Keratinocyte (primary cell): ENCODE data around the gene TNIK. TPM values are rescaled to one million over a fixed set of nuclear protein-coding genes. Genes with fewer than 3 reads are reported as not detected.

Source experiments
- DNase-seq: peaks from one replicate; pipeline ENCODE4 v3.0.0-alpha.2; 2011; ENCODE audit warnings: low read depth, missing footprints, low spot score
- FAIRE-seq: peaks from 2 replicates; lab custom pipeline; 2011; peaks lifted over from hg19 to GRCh38; lab: Jason Lieb, UNC
- H2AFZ ChIP-seq: 2 replicates; pipeline ENCODE4 v1.6.0; 2012; ENCODE audit warnings: low read length, control low read depth, inconsistent platforms; ENCODE audit not compliant: control insufficient read depth
- H3K27ac ChIP-seq: 2 replicates; pipeline ENCODE4 v1.5.1; 2011; ENCODE audit warnings: low read length; ENCODE audit not compliant: control insufficient read depth, insufficient read depth
- H3K27me3 ChIP-seq: 3 replicates; pipeline ENCODE4 v1.6.0; 2011; ENCODE audit warnings: low read length; ENCODE audit not compliant: control insufficient read depth, insufficient read depth; ENCODE audit errors: extremely low read depth
- H3K36me3 ChIP-seq, 2 experiments: 2 replicates in 1 of 2; 3 replicates in 1 of 2; pipeline ENCODE4 v1.5.1; 2011; ENCODE audit warnings: low read length in 2 of 2, mild to moderate bottlenecking in 1 of 2; ENCODE audit not compliant: control insufficient read depth in 2 of 2, insufficient read depth in 2 of 2; ENCODE audit errors: extremely low read depth in 1 of 2
- H3K4me1 ChIP-seq: 3 replicates; pipeline ENCODE4 v1.5.1; 2011; ENCODE audit warnings: low read length; ENCODE audit not compliant: control insufficient read depth, insufficient read depth; ENCODE audit errors: extremely low read depth
- H3K4me2 ChIP-seq: 3 replicates; pipeline ENCODE4 v1.6.0; 2011; ENCODE audit warnings: low read depth, low read length; ENCODE audit not compliant: control insufficient read depth, insufficient read depth; ENCODE audit errors: extremely low read depth
- H3K4me3 ChIP-seq, 3 experiments: fragments of 200-600 bp in 1 of 3; sonication (generic) in 1 of 3; 2 replicates in 2 of 3; 3 replicates in 1 of 3; pipeline ENCODE4 v1.5.1; 2011 to 2016; ENCODE audit warnings: low read length in 3 of 3, mild to moderate bottlenecking in 3 of 3, control low read depth in 2 of 3, inconsistent platforms in 1 of 3, low read depth in 1 of 3, mixed read lengths in 1 of 3, mixed run types in 1 of 3, moderate library complexity in 1 of 3; ENCODE audit not compliant: control insufficient read depth in 2 of 3, insufficient read depth in 2 of 3; ENCODE audit errors: extremely low read depth in 1 of 3
- H3K79me2 ChIP-seq: 2 replicates; pipeline ENCODE4 v1.6.0; 2012; ENCODE audit warnings: low read length; ENCODE audit not compliant: control insufficient read depth, insufficient read depth
- H3K9ac ChIP-seq: 3 replicates; pipeline ENCODE4 v1.6.0; 2011; ENCODE audit warnings: low read length; ENCODE audit not compliant: control insufficient read depth, insufficient read depth; ENCODE audit errors: extremely low read depth
- H3K9me1 ChIP-seq: 3 replicates; pipeline ENCODE4 v1.6.0; 2011; ENCODE audit warnings: low read length; ENCODE audit not compliant: control insufficient read depth, insufficient read depth; ENCODE audit errors: extremely low read depth
- H3K9me3 ChIP-seq: 2 replicates; pipeline ENCODE4 v1.5.1; 2012; ENCODE audit warnings: low read depth, low read length; ENCODE audit not compliant: control insufficient read depth
- H4K20me1 ChIP-seq: 3 replicates; pipeline ENCODE4 v1.6.0; 2011; ENCODE audit warnings: low read length; ENCODE audit not compliant: control insufficient read depth, insufficient read depth; ENCODE audit errors: extremely low read depth
- EZH2 ChIP-seq: IDR thresholded peaks from one replicate; pipeline ENCODE4 v1.6.1; 2012; ENCODE audit warnings: inconsistent platforms, mild to moderate bottlenecking, low read length, moderate library complexity
- dilution Hi-C: fragments of 300-500 bp; cut with MboI; formaldehyde crosslinking; loops from one replicate; pipeline ENCODE4 v1.7.0; 2020; ENCODE audit warnings: low sequenced_read_pairs; ENCODE audit not compliant: extremely low pct_ligation_motif_present
- polyA plus RNA-seq, 5 experiments: library from polyadenylated mRNA; depleted of rRNA in 3 of 5; stranded (reverse) in 3 of 5; stranded (forward) in 1 of 5; unstranded in 1 of 5; fragments of >200 nt; gene quantifications; 1 replicate in 1 of 5; 2 replicates in 3 of 5; 3 replicates in 1 of 5; pipeline versions ENCODE4 v1.2.1 to v1.2.3, GENCODE V29; 2011 to 2012; ENCODE audit warnings: missing spikeins in 2 of 5, low read depth in 1 of 5, low replicate concordance in 1 of 5
- TF ChIP-seq, protein P1 (sequence below), 3 experiments: IDR thresholded peaks in 1 of 3; conservative IDR thresholded peaks in 1 of 3; optimal IDR thresholded peaks in 1 of 3; 2 replicates in 2 of 3; 3 replicates in 1 of 3; pipeline versions ENCODE3 to v1.5.1; 2011; ENCODE audit warnings: low read length in 3 of 3, mild to moderate bottlenecking in 3 of 3, moderate library complexity in 2 of 3, control low read depth in 1 of 3, inconsistent platforms in 1 of 3; ENCODE audit not compliant: insufficient read depth in 2 of 3; ENCODE audit errors: extremely low read depth in 1 of 3

Gene TNIK
- polyA plus RNA-seq, 1 donor (not counting 4 experiments of a cell fraction or from before 2014, with no cell fraction given): 4.4 TPM

GRCh38 chr3:171342783-171343420 is 117.3 kb downstream of the TNIK start:
- Histone ChIP-seq H3K9ac (no peak overlapping the region), H3K9me3 (no peaks in the 10 kb centered on the region), H2AFZ (no peak overlapping the region), H3K4me3 (no peak overlapping the region), H3K36me3 (no peaks in the 10 kb centered on the region), H3K27me3 (no peaks in the 10 kb centered on the region), H3K4me2 (no peak overlapping the region), H3K4me1 (peaks cover 10% of the 10 kb centered on the region), H4K20me1 (no peaks in the 10 kb centered on the region), H3K27ac (no peak overlapping the region), H3K79me2 (no peaks in the 10 kb centered on the region), H3K9me1 (no peaks in the 10 kb centered on the region)
- FAIRE-seq (no peak), DNase-seq (no peak)
- TF ChIP-seq, protein P1, sequence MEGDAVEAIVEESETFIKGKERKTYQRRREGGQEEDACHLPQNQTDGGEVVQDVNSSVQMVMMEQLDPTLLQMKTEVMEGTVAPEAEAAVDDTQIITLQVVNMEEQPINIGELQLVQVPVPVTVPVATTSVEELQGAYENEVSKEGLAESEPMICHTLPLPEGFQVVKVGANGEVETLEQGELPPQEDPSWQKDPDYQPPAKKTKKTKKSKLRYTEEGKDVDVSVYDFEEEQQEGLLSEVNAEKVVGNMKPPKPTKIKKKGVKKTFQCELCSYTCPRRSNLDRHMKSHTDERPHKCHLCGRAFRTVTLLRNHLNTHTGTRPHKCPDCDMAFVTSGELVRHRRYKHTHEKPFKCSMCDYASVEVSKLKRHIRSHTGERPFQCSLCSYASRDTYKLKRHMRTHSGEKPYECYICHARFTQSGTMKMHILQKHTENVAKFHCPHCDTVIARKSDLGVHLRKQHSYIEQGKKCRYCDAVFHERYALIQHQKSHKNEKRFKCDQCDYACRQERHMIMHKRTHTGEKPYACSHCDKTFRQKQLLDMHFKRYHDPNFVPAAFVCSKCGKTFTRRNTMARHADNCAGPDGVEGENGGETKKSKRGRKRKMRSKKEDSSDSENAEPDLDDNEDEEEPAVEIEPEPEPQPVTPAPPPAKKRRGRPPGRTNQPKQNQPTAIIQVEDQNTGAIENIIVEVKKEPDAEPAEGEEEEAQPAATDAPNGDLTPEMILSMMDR (optimal IDR thresholded peaks at IDR 0.05 in 1 of 3, IDR thresholded peaks at IDR 0.05 in 1 of 3, conservative IDR thresholded peaks at IDR 0.05 in 1 of 3; ENCODE audit: extremely low read depth in 1 of 3, insufficient read depth in 2 of 3, low read length in 3 of 3): no peak
- no peak for TF ChIP-seq EZH2
- dilution Hi-C loops: no loop called here

DNA sequence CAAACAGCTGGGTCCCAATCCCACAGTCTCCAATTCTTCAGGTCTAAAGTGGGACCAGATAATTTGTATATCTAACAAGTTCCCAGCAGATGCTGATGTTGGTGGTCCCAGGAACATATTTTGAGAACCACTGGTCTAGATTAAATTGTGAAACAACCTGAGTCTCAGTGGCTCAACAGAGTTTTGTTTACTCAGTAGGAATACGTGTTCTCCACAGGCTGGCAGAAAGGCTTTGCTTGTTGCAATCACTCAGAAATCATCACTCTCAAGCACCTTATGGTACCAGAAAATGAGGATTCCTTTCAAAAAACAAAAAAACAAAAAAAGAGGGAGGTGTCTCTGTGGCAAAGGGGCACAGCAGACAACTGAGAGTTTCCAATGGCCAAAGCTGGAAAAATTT is 118.0 kb downstream of the TNIK start:
- Histone ChIP-seq H3K27ac (no peak overlapping the region), H3K79me2 (no peaks in the 10 kb centered on the region), H3K9me3 (no peaks in the 10 kb centered on the region), H3K9ac (no peak overlapping the region), H3K4me3 (no peak overlapping the region), H3K4me1 (peaks cover 3% of the 10 kb centered on the region), H3K9me1 (no peaks in the 10 kb centered on the region), H3K4me2 (no peak overlapping the region), H3K27me3 (no peaks in the 10 kb centered on the region), H2AFZ (no peak overlapping the region), H3K36me3 (no peaks in the 10 kb centered on the region), H4K20me1 (no peaks in the 10 kb centered on the region)
- no peak for FAIRE-seq
- TF ChIP-seq, protein P1 (optimal IDR thresholded peaks at IDR 0.05 in 1 of 3, IDR thresholded peaks at IDR 0.05 in 1 of 3, conservative IDR thresholded peaks at IDR 0.05 in 1 of 3; ENCODE audit: extremely low read depth in 1 of 3, insufficient read depth in 2 of 3, low read length in 3 of 3): no peak
- TF ChIP-seq EZH2: no peak
- dilution Hi-C loops: no loop called here
- DNase-seq: no peak
